ENCODE measurements around the gene HEMGN.

DNA sequence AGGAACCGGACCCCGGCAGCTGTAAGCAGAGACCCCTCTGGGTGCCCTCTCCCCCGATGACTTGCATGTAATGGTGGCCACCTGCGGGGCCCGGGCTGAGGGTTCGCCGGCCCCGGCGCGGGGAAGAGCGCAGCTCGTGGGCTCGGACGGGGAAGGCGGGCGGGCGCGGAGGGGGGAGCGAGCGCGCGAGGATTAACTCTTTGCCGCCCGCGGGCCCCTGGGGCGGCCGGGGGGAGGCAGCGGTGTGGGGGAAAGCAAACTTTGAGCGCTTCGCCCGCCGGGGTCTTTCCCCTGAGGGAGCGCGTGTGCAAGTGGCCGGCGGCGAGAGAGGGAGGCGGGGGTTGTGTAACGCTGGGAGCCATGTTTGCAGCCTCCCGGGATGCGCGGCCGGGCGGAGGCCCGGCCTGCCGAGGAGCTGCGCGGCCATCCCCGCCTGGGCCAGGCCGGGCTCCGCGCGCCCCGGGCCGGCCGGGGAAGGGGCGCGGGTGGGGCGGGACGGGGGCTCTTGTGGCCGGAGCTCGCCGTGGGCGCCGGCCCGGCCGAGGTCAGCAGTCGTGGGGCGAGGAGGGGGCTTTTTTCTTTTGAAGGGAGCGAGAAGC lies 45.7 kb upstream of the HEMGN start:
- TF ChIP-seq, protein P1, sequence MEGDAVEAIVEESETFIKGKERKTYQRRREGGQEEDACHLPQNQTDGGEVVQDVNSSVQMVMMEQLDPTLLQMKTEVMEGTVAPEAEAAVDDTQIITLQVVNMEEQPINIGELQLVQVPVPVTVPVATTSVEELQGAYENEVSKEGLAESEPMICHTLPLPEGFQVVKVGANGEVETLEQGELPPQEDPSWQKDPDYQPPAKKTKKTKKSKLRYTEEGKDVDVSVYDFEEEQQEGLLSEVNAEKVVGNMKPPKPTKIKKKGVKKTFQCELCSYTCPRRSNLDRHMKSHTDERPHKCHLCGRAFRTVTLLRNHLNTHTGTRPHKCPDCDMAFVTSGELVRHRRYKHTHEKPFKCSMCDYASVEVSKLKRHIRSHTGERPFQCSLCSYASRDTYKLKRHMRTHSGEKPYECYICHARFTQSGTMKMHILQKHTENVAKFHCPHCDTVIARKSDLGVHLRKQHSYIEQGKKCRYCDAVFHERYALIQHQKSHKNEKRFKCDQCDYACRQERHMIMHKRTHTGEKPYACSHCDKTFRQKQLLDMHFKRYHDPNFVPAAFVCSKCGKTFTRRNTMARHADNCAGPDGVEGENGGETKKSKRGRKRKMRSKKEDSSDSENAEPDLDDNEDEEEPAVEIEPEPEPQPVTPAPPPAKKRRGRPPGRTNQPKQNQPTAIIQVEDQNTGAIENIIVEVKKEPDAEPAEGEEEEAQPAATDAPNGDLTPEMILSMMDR (conservative IDR thresholded peaks at IDR 0.05; ENCODE audit: low read depth in 2 of 2): no peak
- TF ChIP-seq EZH2 (IDR thresholded peaks at IDR 0.05; ENCODE audit: low read depth, unreplicated experiment) (no peak), JUNB (IDR thresholded peaks at IDR 0.05; ENCODE audit: unreplicated experiment) (no peak), EZH2phosphoT487 (IDR thresholded peaks at IDR 0.05; ENCODE audit: unreplicated experiment) (no peak), POLR2AphosphoS5 (IDR thresholded peaks at IDR 0.05; ENCODE audit: low read depth) (no peak; the same call in 1 of the 2 replicates), ZNF114 (CRISPR knock-in tag; IDR thresholded peaks at IDR 0.05) (no peak), CREB1 (CRISPR knock-in tag; IDR thresholded peaks at IDR 0.05; ENCODE audit: low read depth) (no peak), NANOG (IDR thresholded peaks at IDR 0.05; ENCODE audit: borderline replicate concordance) (no peak), ZNF331 (CRISPR knock-in tag; IDR thresholded peaks at IDR 0.05; ENCODE audit: low read depth) (no peak), STAT1 (IDR thresholded peaks at IDR 0.05; ENCODE audit: unreplicated experiment) (no peak)
- TF ChIP-seq, protein P2, sequence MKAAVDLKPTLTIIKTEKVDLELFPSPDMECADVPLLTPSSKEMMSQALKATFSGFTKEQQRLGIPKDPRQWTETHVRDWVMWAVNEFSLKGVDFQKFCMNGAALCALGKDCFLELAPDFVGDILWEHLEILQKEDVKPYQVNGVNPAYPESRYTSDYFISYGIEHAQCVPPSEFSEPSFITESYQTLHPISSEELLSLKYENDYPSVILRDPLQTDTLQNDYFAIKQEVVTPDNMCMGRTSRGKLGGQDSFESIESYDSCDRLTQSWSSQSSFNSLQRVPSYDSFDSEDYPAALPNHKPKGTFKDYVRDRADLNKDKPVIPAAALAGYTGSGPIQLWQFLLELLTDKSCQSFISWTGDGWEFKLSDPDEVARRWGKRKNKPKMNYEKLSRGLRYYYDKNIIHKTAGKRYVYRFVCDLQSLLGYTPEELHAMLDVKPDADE (IDR thresholded peaks at IDR 0.05): no peak
- TF ChIP-seq, protein P3, sequence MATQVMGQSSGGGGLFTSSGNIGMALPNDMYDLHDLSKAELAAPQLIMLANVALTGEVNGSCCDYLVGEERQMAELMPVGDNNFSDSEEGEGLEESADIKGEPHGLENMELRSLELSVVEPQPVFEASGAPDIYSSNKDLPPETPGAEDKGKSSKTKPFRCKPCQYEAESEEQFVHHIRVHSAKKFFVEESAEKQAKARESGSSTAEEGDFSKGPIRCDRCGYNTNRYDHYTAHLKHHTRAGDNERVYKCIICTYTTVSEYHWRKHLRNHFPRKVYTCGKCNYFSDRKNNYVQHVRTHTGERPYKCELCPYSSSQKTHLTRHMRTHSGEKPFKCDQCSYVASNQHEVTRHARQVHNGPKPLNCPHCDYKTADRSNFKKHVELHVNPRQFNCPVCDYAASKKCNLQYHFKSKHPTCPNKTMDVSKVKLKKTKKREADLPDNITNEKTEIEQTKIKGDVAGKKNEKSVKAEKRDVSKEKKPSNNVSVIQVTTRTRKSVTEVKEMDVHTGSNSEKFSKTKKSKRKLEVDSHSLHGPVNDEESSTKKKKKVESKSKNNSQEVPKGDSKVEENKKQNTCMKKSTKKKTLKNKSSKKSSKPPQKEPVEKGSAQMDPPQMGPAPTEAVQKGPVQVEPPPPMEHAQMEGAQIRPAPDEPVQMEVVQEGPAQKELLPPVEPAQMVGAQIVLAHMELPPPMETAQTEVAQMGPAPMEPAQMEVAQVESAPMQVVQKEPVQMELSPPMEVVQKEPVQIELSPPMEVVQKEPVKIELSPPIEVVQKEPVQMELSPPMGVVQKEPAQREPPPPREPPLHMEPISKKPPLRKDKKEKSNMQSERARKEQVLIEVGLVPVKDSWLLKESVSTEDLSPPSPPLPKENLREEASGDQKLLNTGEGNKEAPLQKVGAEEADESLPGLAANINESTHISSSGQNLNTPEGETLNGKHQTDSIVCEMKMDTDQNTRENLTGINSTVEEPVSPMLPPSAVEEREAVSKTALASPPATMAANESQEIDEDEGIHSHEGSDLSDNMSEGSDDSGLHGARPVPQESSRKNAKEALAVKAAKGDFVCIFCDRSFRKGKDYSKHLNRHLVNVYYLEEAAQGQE (IDR thresholded peaks at IDR 0.05; ENCODE audit: unreplicated experiment): no peak
